NT2/D1 (cell line): ENCODE data around the gene SLC47A2.

ENCODE experiments used
- DNase-seq: peaks from one replicate; pipeline ENCODE4 v3.0.0-alpha.2; 2011; ENCODE audit warnings: low read depth, low spot score
- H3K27me3 ChIP-seq: 2 replicates; pipeline ENCODE4 v1.6.0; 2011; ENCODE audit warnings: mild to moderate bottlenecking; ENCODE audit not compliant: insufficient read length, insufficient read depth
- H3K36me3 ChIP-seq: 2 replicates; pipeline ENCODE4 v1.6.1; 2011; ENCODE audit warnings: mild to moderate bottlenecking, low read length, mixed read lengths; ENCODE audit not compliant: insufficient read depth, insufficient read length
- H3K4me1 ChIP-seq: 2 replicates; pipeline ENCODE4 v1.5.1; 2011; ENCODE audit not compliant: insufficient read depth, insufficient read length
- H3K4me3 ChIP-seq: 2 replicates; pipeline ENCODE4 v1.5.1; 2011; ENCODE audit warnings: low read depth; ENCODE audit not compliant: insufficient read length
- H3K9ac ChIP-seq: 2 replicates; pipeline ENCODE4 v1.6.0; 2011; ENCODE audit warnings: low read depth; ENCODE audit not compliant: insufficient read length
- H3K9me3 ChIP-seq: 2 replicates; pipeline ENCODE4 v1.5.1; 2011; ENCODE audit warnings: mild to moderate bottlenecking, low read length; ENCODE audit not compliant: insufficient read depth
- SUZ12 ChIP-seq: IDR thresholded peaks from 2 replicates; pipeline ENCODE4 v1.6.1; 2011; ENCODE audit not compliant: insufficient read length, insufficient read depth; ENCODE audit errors: extremely low read depth
- YY1 ChIP-seq: IDR thresholded peaks from 2 replicates; pipeline ENCODE4 v1.6.1; 2011; ENCODE audit not compliant: insufficient read length, insufficient read depth
- ZNF274 ChIP-seq: IDR thresholded peaks from 2 replicates; pipeline ENCODE4 v1.6.1; 2011; ENCODE audit warnings: mild to moderate bottlenecking, low read depth, low read length

SLC47A2 gene

GRCh38 chr17:19713901-19714361 is 2.5 kb downstream of the SLC47A2 start:
- DNase-seq, result no peak
- Histone ChIP-seq H3K36me3 (no peaks in the 10 kb centered on the region), H3K27me3 (no peaks in the 10 kb centered on the region), H3K9ac (no peak overlapping the region), H3K4me1 (peaks cover 16% of the 10 kb centered on the region), H3K9me3 (no peaks in the 10 kb centered on the region), H3K4me3 (no peak overlapping the region)
- TF ChIP-seq YY1 (no peak), ZNF274 (no peak), SUZ12 (no peak)

- Histone ChIP-seq H3K36me3 (no peaks in the 10 kb centered on the region), H3K9ac (no peak overlapping the region), H3K4me1 (peaks cover 16% of the 10 kb centered on the region), H3K27me3 (no peaks in the 10 kb centered on the region), H3K4me3 (no peak overlapping the region), H3K9me3 (no peaks in the 10 kb centered on the region)
- TF ChIP-seq SUZ12 (no peak), ZNF274 (no peak), YY1 (no peak)
- no peak for DNase-seq
These were observed 2.9 kb downstream of the SLC47A2 start for GRCh38 chr17:19713462-19713861.

GRCh38 chr17:19712436-19713004 is 3.9 kb downstream of the SLC47A2 start:
- DNase-seq, result no peak
- TF ChIP-seq SUZ12 (no peak), ZNF274 (no peak), YY1 (no peak)
- Histone ChIP-seq H3K4me1 (peaks cover 16% of the 10 kb centered on the region), H3K9ac (no peak overlapping the region), H3K27me3 (no peaks in the 10 kb centered on the region), H3K36me3 (no peaks in the 10 kb centered on the region), H3K4me3 (no peak overlapping the region), H3K9me3 (no peaks in the 10 kb centered on the region)

GRCh38 chr17:19709841-19710240 is 6.5 kb downstream of the SLC47A2 start:
- TF ChIP-seq ZNF274 (no peak), YY1 (no peak), SUZ12 (no peak)
- no peak overlapping the region for H3K4me3 ChIP-seq
- peaks cover 26% of the 10 kb centered on the region for H3K4me1 ChIP-seq
- no peaks in the 10 kb centered on the region for H3K27me3 ChIP-seq
- no peaks in the 10 kb centered on the region for H3K36me3 ChIP-seq
- DNase-seq, result no peak
- H3K9ac ChIP-seq, result no peak overlapping the region
- H3K9me3 ChIP-seq, result no peaks in the 10 kb centered on the region

- no peaks in the 10 kb centered on the region for H3K27me3 ChIP-seq
- H3K4me1 ChIP-seq, result peaks cover 28% of the 10 kb centered on the region
- H3K9me3 ChIP-seq, result no peaks in the 10 kb centered on the region
- H3K9ac ChIP-seq, result no peak overlapping the region
- no peak for DNase-seq
- H3K4me3 ChIP-seq, result no peak overlapping the region
- no peaks in the 10 kb centered on the region for H3K36me3 ChIP-seq
- no peak for TF ChIP-seq ZNF274
- no peak for TF ChIP-seq SUZ12
- no peak for TF ChIP-seq YY1
These were observed 7.8 kb downstream of the SLC47A2 start for GRCh38 chr17:19708431-19709175.

GRCh38 chr17:19707728-19708221 is 8.6 kb downstream of the SLC47A2 start:
- Histone ChIP-seq H3K27me3 (no peaks in the 10 kb centered on the region), H3K36me3 (no peaks in the 10 kb centered on the region), H3K9ac (no peak overlapping the region), H3K4me1 (peaks cover 31% of the 10 kb centered on the region), H3K4me3 (no peak overlapping the region), H3K9me3 (no peaks in the 10 kb centered on the region)
- no peak for TF ChIP-seq YY1
- TF ChIP-seq ZNF274, result no peak
- TF ChIP-seq SUZ12, result no peak
- no peak for DNase-seq
